CD4-positive, alpha-beta T cell treated with Interleukin-4 for 1 hour (primary cell): ENCODE measurements around the gene COL5A1.
"Not testable (repeated sequence)": the region's sequence is repeated elsewhere in the genome, so short reads cannot be mapped to it uniquely, and the experiment has no call there.

Experiments
- DNase-seq, 2 donors: peaks; one replicate each; pipeline ENCODE4 v3.0.0-alpha.2; 2020 to 2022

Gene COL5A1

GRCh38 chr9:134658378-134658955 lies 16.9 kb downstream of the COL5A1 start:
- no peak for DNase-seq

DNA sequence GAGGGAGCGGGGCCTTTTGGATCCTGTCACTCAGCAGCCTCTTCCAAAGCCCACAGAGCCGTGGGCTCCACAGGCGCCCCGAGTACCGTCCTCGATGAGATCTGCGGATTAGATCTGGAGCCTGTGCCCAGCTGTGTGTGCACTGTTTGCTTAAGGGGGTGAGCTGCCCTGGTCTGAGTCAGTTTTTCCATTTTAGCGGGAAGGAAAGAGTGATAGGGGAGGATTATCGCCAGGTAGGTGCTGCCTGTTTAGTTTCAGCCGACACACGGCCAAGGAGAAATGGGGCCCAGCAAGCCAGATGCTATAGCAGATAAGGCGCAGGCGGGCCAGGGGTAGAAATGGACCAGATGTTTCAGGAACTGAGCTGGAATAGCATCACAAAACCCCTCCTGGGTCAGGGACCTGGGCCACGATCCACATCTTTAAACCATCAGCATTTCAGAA lies 18.1 kb downstream of the COL5A1 start:
- no peak for DNase-seq

DNA sequence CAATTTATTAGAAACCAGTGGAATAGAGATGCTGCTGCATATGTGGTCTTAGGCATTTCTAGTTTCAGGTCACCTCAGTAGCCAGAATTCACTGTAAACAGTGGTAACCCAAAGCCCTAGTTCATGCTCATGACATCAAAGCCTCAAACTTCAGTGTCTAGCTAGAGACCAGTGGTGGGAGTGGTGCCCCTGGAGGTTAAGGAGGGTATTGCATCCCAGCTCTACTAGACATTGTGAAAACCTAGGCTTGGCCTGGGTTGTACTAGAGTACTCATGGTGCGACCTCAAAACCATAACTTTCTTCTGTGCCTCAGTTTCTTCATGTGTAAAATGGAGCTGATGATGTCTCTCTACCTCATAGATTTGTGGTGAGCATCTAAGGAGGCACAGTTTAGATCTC lies 18.8 kb downstream of the COL5A1 start:
- no peak for DNase-seq

DNA sequence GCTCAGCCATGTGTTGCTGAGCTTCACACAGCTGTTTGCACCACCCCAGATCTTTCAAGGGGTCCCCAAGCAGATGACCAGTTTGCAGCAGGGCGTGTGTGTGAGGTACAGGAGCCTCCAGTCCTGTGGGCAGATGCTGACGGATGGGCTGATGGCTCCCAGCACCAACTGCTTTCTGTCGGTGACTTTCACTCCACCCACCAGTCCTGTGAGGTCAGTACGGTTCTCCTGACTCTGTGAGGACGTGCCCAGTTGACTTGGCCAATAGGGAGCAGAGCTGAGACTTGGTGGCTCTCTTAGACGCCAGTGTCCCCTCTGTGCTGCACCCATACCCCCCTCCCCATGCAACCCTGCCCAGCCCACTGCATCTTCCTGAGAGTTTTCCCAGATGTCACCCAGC lies 19.7 kb downstream of the COL5A1 start:
- no peak for DNase-seq

GRCh38 chr9:134661791-134662142 lies 20.2 kb downstream of the COL5A1 start:
- DNase-seq = no peak

- DNase-seq = no peak
These were observed 20.7 kb downstream of the COL5A1 start for GRCh38 chr9:134662143-134662876.

DNA sequence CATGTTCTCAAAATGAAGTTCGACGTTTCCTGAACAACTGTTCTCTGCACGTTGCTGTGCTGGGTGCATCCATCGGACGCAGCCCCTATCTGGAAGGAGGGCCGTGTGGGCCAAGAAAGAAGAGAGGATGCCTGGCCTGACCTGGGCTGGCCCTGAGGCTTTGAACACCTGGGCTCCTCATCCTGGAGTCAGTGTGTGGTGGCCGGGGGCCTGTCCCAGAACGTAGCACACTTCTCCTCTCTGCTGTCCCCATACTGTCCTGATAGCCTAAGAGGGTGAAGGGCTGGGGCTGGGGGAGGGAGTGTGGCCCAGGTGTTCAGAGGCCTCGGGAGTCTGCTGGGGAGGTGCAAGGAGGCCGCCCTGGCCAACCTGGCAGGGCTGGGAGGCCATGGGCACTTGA lies 21.5 kb downstream of the COL5A1 start:
- DNase-seq = no peak

- DNase-seq = no peak
These were observed 22.3 kb downstream of the COL5A1 start for GRCh38 chr9:134663753-134664415.

DNA sequence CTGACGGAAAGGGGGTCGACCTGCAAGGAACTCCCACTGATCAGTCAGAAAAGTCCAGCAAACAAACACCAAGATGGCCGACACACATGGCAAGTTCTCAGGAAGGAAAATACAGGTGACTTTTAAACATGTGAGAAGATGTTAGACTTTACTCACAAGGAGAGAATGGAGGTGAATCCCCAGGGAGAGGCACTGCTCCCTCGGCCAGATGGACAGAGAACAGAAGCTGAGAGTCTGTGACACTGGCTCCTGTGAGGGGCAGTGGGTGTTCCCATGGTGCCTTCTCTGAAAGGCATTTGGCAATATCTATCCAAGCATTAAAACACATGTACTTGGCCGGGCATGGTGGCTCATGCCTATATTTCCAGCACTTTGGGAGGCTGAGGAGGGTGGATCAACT lies 22.8 kb downstream of the COL5A1 start:
- DNase-seq = no peak

DNA sequence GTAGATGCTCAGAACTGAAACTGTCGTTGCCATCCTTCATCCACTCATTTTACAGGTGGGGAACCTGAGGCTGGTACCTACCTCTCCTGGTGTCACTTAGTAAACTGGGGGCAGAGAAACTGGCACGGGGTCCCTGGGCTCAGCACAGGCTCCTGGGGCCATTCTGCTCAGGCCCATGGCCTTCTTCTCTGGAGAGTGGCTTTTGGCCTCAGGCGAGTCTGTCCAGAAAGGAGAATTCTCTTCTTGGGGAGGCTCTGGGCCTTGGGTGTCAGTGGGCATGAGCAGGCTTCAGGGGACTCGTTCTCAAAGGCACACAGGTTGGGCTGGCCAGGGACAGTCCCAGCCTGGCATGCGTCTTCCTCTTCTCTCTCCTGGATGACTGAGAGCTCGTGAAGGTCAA lies 24.6 kb downstream of the COL5A1 start:
- DNase-seq = no peak

DNA sequence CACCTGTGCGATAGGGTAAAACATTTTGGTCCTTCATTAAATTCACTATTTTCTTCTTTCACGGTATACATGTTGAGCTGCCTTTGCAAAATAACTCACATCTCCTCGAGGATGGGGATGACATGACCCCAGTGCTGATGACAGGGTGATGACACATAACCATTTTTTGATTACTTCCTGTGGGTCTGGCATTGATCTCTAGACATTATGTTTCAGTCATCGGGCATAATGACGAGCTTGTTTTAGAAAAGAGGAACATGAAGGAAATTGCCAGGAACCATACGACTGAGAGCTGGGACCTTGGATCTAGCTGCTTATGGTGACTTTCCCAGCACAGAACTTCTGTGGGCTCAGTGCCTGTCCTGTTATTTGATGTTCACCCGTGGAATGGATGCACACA lies 25.2 kb downstream of the COL5A1 start:
- no peak for DNase-seq

- not testable (repeated sequence) for DNase-seq
These were observed 27.4 kb downstream of the COL5A1 start for GRCh38 chr9:134668977-134669376.

GRCh38 chr9:134669399-134669955 lies 27.9 kb downstream of the COL5A1 start:
- DNase-seq = no peak

DNA sequence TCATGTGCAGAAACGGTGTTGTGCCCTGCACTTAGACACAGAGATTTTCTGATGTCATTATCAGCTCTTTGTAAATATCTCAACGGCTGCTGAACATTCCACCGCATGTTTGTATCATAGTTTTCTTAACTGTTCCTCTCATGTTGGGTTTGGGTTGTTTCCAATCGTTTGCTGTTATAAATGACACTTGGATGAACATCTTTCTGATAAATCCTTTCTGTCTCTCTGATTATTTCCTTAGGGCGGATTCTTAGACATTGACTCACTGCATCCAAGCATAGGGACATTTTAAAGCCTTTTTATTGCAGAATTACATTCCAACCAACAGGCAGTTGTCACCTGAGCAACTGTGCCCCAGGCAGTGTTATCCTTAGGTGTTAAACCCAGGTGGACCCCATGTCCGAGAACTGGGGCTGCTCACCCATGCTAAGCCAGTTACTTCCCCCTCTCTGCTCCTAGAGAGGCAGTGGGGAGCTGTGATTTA lies 28.5 kb downstream of the COL5A1 start:
- DNase-seq = no peak

DNA sequence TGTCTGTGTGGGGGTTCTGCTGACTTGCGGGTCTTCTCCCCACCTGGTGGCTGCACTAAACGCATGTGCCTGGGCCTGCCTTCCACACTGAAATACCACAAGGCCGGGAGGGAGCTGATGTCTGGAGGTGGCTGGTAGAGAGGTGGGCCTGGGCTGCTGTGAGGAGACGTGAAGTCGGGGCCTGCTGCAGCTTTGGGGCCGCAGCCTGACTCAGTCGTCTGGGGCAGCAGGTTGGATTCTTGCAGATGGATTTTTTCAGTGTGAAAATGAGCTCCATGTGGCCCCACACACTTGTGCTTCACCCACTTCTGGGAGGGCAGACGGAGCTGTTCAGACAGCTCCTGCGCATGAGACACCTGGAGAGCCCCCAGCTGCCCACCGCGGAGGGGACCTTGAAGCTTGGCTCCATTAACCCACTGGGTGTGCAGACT lies 29.3 kb downstream of the COL5A1 start:
- DNase-seq = no peak

- DNase-seq = no peak
These were observed 29.9 kb downstream of the COL5A1 start for GRCh38 chr9:134671341-134672113.

DNA sequence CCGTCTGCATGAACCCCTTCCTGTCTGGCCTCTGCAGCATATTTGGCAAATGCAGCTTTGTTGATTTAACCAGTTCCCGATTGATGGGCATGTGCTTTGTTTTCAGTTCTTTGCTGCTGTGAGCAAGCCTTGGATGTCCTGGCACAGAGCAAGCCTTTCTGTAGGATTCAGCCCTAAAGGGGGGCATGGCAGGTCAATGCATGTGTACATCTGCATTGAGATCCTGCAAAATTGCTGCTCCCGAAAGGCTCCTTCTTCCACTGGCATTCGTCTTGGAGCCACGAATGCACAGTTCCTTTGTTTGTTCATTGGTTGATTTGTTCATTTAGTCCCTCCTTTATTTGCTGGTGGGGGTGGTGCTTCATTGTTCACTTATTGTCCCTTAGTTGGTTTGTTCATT lies 34.8 kb downstream of the COL5A1 start:
- no peak for DNase-seq

- DNase-seq = no peak
These were observed 35.3 kb downstream of the COL5A1 start for GRCh38 chr9:134676886-134677285.

DNA sequence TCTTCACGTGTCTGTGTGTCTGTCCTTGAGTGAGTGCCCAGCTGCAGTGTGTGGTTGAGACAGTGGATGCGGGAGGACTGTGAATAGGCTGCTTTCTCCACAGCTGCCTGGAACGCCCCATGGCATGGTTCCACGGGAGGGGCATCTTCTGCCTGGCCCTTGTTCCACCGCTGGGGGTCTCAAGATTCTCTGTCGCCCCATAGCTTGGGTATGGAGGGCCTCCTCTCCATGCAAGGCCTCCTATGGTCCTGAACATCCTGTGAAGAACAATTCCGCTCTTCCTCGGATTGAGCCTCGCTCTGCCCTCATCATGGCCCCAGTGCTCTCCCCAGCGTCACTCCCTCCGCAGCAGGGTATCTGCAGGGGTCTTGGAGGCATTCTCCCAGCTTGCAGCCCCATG lies 36.1 kb downstream of the COL5A1 start:
- no peak for DNase-seq

GRCh38 chr9:134678206-134678605 lies 36.6 kb downstream of the COL5A1 start:
- no peak for DNase-seq

GRCh38 chr9:134678666-134679443 lies 37.3 kb downstream of the COL5A1 start:
- DNase-seq = no peak
